Lower leg skin (tissue), 4 donors: ENCODE results near the gene RAD51B. TPM values are rescaled to one million over a fixed set of nuclear protein-coding genes. Genes with fewer than 3 reads are reported as not detected.

Experiments used
- DNase-seq, 2 donors: peaks; one replicate each; pipeline ENCODE4 v3.0.0-alpha.2; 2019; ENCODE audit warnings: low spot score in 2 of 2
- H3K4me3 ChIP-seq: fragments of 200-600 bp; sonication (generic); 2 replicates; pipeline ENCODE4 v1.5.1; 2017; ENCODE audit warnings: mild to moderate bottlenecking, low read depth; ENCODE audit not compliant: poor library complexity, severe bottlenecking
- CTCF ChIP-seq, 3 donors: fragments of 450-650 bp; IDR thresholded peaks; one replicate each; pipeline ENCODE4 v1.5.1; 2016; ENCODE audit warnings: antibody characterized with exemption in 3 of 3, mild to moderate bottlenecking in 3 of 3, moderate library complexity in 2 of 3
- POLR2A ChIP-seq, 2 donors: fragments of 450-650 bp; IDR thresholded peaks; one replicate each; pipeline ENCODE4 v1.6.1; 2016 to 2017; ENCODE audit warnings: antibody characterized with exemption in 2 of 2, mild to moderate bottlenecking in 1 of 2, moderate library complexity in 1 of 2
- WGBS, 2 donors: methylation state at CpG; one replicate each; pipeline ENCODE4 v1.1.5; 2018; 5-methylcytosine and 5-hydroxymethylcytosine counted together
- intact Hi-C: fragments of 100-400 bp; cut with DNase I; formaldehyde crosslinking; loops from one replicate; pipeline ENCODE4 v1.15.0; 2023; ENCODE audit warnings: low total_unique reads
- total RNA-seq, 4 donors: library from RNA; depleted of rRNA; stranded (reverse); fragments of >200 nt; gene quantifications; one replicate each; pipeline ENCODE4 v1.1.0, GENCODE V29; 2016

Gene RAD51B
- total RNA-seq, 4 donors from 2014 or later = 6.1 to 27.2 (median 13.6) TPM

GRCh38 chr14:67938071-67938470 lies 118.5 kb downstream of the RAD51B start:
- intact Hi-C loops = no loop called here
- TF ChIP-seq CTCF (IDR thresholded peaks at IDR 0.05) (no peak), POLR2A (IDR thresholded peaks at IDR 0.05) (no peak)
- H3K4me3 ChIP-seq = no peak overlapping the region
- DNase-seq = no peak
- 58 to 60% methylated on average over 2 of the region's 2 CpGs for WGBS, 2 donors

DNA sequence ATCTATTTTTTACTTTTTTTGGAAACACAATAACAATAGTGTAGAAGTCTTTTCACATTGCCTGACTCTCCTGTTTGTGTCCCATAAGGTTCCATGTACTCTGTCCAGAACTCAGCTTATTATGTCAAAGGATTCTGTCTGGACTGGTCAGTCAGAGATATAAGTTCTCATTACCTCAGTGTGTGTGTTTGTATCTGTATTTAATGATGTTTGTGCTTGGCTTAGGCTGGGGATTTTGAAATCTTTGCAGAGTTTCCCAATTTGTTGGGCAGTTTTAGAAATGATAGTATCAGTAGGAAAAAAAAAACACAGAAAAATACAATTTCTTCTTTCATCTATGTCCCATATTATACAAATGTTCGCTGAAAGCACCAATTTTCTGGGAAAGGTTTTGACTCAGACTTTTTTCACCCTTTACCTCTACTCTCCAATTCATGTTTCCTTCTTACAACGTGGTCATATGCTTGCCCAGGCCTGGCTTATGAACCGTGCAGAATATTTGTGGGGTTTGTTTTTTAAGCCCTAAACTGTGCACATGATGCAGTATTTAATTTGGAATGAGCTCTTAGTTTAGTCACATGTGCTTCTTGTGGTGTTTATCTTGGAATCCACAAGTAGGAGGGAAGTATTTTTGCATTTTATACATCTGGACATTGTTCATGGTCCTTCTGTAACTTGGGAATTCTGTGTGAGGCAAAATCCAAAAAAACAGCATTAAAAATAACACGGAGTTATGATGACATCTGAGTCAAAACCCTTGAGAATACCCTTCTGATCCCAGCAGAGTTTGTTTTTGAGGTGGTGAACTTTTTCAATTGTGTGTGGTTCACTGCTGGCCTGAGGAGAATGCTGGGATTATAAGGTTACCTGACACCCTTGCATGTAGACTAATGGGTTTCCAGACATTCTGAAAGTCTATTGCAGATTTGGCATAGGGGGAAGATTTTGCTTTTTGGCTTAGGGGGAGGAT lies 121.2 kb downstream of the RAD51B start:
- no peak for DNase-seq
- no peak overlapping the region for H3K4me3 ChIP-seq
- intact Hi-C loops = loop anchor here (10.0 kb wide), 1 partner anchor 304 kb away; no protein-coding TSS in a partner anchor
- 20 to 22% methylated on average over 4 of the region's 4 CpGs for WGBS, 2 donors
- no peak for TF ChIP-seq CTCF (IDR thresholded peaks at IDR 0.05)
- TF ChIP-seq POLR2A (IDR thresholded peaks at IDR 0.05) = no peak

- intact Hi-C loops = loop anchor here (1.0 to 10.0 kb wide), 2 partner anchors 303 to 884 kb away; no protein-coding TSS in a partner anchor
- no peak overlapping the region for H3K4me3 ChIP-seq
- TF ChIP-seq CTCF (IDR thresholded peaks at IDR 0.05) = no peak
- no peak for TF ChIP-seq POLR2A (IDR thresholded peaks at IDR 0.05)
- WGBS, 2 donors = 21 to 50% methylated on average over 1 of the region's 1 CpG
- DNase-seq = no peak
Observed at GRCh38 chr14:67941456-67942018, 122.0 kb downstream of the RAD51B start.

- TF ChIP-seq CTCF (IDR thresholded peaks at IDR 0.05) (no peak), POLR2A (IDR thresholded peaks at IDR 0.05) (no peak)
- intact Hi-C loops = loop anchor here (1.0 to 10.0 kb wide), 2 partner anchors 303 to 883 kb away; no protein-coding TSS in a partner anchor
- H3K4me3 ChIP-seq = no peak overlapping the region
- WGBS, 2 donors = 48 to 64% methylated on average over 4 of the region's 4 CpGs
- DNase-seq = no peak
Observed at GRCh38 chr14:67942080-67942710, 122.6 kb downstream of the RAD51B start.

DNA sequence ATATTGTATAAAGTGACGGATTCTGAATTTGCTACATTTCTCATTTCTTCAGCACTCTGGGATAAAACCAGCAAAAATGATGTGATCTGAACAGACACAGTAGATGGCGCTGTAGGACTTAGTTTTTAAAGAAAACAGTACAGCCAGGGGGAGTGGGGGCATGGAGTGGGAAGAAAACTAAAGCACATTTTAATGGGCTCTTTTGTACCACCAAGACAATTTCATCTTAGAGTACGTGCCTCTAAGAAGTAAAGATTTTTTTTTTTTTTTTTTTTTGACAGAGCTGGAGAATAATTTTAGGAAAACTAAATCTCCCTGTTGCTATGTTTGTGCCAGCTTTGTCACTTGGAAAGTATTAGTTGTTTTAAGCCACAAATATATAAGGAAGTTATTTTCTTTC lies 124.4 kb downstream of the RAD51B start:
- 6 to 9% methylated on average over 3 of the region's 3 CpGs for WGBS, 2 donors
- intact Hi-C loops = loop anchor here (10.0 kb wide), 1 partner anchor 301 kb away; no protein-coding TSS in a partner anchor
- H3K4me3 ChIP-seq = no peak overlapping the region
- DNase-seq = peak; percentile 87 to 88
- TF ChIP-seq CTCF (IDR thresholded peaks at IDR 0.05) = peak in 1 of 3 donors; percentile 92
- TF ChIP-seq POLR2A (IDR thresholded peaks at IDR 0.05) = no peak
